IMR-90 (cell line): Measurements from ENCODE around the gene LMOD1.

Experiments
- BHLHE40 ChIP-seq: fragments of 150-350 bp; IDR thresholded peaks from 2 replicates; pipeline ENCODE4 v1.6.1; 2016; ENCODE audit warnings: mild to moderate bottlenecking, low read depth, low read length
- CEBPB ChIP-seq: IDR thresholded peaks from 2 replicates; pipeline ENCODE4 v1.6.1; 2012; ENCODE audit warnings: low read depth, low read length, improper control_type of control experiment
- CTCF ChIP-seq: conservative IDR thresholded peaks from 2 replicates; pipeline ENCODE4 v1.5.1; 2012; ENCODE audit warnings: mild to moderate bottlenecking, low read depth, low read length, improper control_type of control experiment
- FOS ChIP-seq: fragments of 150-350 bp; IDR thresholded peaks from 2 replicates; pipeline ENCODE4 v1.6.1; 2016; ENCODE audit warnings: low read depth, low read length
- MXI1 ChIP-seq: IDR thresholded peaks from 2 replicates; pipeline ENCODE4 v1.6.1; 2012; ENCODE audit warnings: low read depth, mild to moderate bottlenecking, low read length, moderate library complexity, borderline replicate concordance
- POLR2A ChIP-seq: IDR thresholded peaks from 2 replicates; pipeline ENCODE4 v1.6.1; 2012; ENCODE audit warnings: mild to moderate bottlenecking, low read depth, low read length
- RAD21 ChIP-seq: IDR thresholded peaks from 2 replicates; pipeline ENCODE4 v1.6.1; 2012; ENCODE audit warnings: low read length, improper control_type of control experiment
- RFX5 ChIP-seq: IDR thresholded peaks from 2 replicates; pipeline ENCODE4 v1.8.0; 2012; ENCODE audit warnings: low read depth, mild to moderate bottlenecking, low read length, moderate library complexity
- SMC3 ChIP-seq: fragments of 150-350 bp; IDR thresholded peaks from 2 replicates; pipeline ENCODE4 v1.6.1; 2016; ENCODE audit warnings: low read depth, mild to moderate bottlenecking, antibody characterized with exemption, low read length, moderate library complexity
- TF ChIP-seq, protein P1 (sequence below): fragments of 150-350 bp; IDR thresholded peaks from 2 replicates; pipeline ENCODE4 v1.6.1; 2017; ENCODE audit warnings: mild to moderate bottlenecking, antibody characterized with exemption, low read length, low read depth

DNA sequence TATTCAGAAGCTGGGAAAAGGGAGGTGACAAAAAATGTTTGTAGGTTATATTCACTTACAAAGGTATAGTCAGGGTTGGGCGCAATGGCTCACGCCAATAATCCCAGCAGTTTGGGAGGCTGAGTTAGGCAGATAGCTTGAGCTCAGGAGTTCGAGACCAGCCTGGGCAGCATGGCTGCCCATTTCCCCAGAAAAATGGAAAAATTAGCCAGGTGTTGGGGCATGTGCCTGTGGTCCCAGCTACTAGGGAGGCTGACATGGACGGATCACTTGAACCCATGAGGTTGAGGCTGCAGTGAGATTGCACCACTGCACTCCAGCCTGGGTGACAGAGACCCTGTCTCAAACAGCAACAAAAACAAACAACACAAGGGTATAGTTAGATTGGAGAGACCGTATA lies 12.0 kb upstream of the LMOD1 start:
- TF ChIP-seq CTCF (no peak), SMC3 (no peak), POLR2A (no peak), BHLHE40 (no peak), MXI1 (no peak), RAD21 (no peak), CEBPB (no peak), FOS (no peak), RFX5 (no peak)
- TF ChIP-seq, protein P1, sequence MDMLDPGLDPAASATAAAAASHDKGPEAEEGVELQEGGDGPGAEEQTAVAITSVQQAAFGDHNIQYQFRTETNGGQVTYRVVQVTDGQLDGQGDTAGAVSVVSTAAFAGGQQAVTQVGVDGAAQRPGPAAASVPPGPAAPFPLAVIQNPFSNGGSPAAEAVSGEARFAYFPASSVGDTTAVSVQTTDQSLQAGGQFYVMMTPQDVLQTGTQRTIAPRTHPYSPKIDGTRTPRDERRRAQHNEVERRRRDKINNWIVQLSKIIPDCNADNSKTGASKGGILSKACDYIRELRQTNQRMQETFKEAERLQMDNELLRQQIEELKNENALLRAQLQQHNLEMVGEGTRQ, result no peak
